ENCODE data around the gene ABTB2.
A peak's percentile ranks its signal among the peaks of the same experiment; 100 is the strongest.

ABTB2 gene

GRCh38 chr11:34341931-34342533 is 15.8 kb downstream of the ABTB2 start:
- DNase-seq (ENCODE audit: low read depth, low spot score): peak; percentile 32

GRCh38 chr11:34341096-34341495 is 16.7 kb downstream of the ABTB2 start:
- DNase-seq (ENCODE audit: low read depth, low spot score): no peak

- no peak for DNase-seq (ENCODE audit: low read depth, low spot score)
These were observed 17.2 kb downstream of the ABTB2 start for GRCh38 chr11:34340653-34341052.

- DNase-seq (ENCODE audit: low read depth, low spot score): no peak
These were observed 18.4 kb downstream of the ABTB2 start for GRCh38 chr11:34339149-34340064.

GRCh38 chr11:34337016-34337415 is 20.8 kb downstream of the ABTB2 start:
- DNase-seq (ENCODE audit: low read depth, low spot score): no peak

GRCh38 chr11:34335801-34336200 is 22.0 kb downstream of the ABTB2 start:
- no peak for DNase-seq (ENCODE audit: low read depth, low spot score)

GRCh38 chr11:34335331-34335730 is 22.5 kb downstream of the ABTB2 start:
- no peak for DNase-seq (ENCODE audit: low read depth, low spot score)

- no peak for DNase-seq (ENCODE audit: low read depth, low spot score)
These were observed 24.0 kb downstream of the ABTB2 start for GRCh38 chr11:34333787-34334186.

GRCh38 chr11:34332524-34332923 is 25.3 kb downstream of the ABTB2 start:
- no peak for DNase-seq (ENCODE audit: low read depth, low spot score)

- no peak for DNase-seq (ENCODE audit: low read depth, low spot score)
These were observed 26.1 kb downstream of the ABTB2 start for GRCh38 chr11:34331736-34332135.

GRCh38 chr11:34331329-34331728 is 26.5 kb downstream of the ABTB2 start:
- peak; percentile 26 for DNase-seq (ENCODE audit: low read depth, low spot score)

- no peak for DNase-seq (ENCODE audit: low read depth, low spot score)
These were observed 27.2 kb downstream of the ABTB2 start for GRCh38 chr11:34330653-34331052.

- DNase-seq (ENCODE audit: low read depth, low spot score): no peak
These were observed 27.9 kb downstream of the ABTB2 start for GRCh38 chr11:34329876-34330275.

GRCh38 chr11:34328632-34328910 is 29.2 kb downstream of the ABTB2 start:
- DNase-seq (ENCODE audit: low read depth, low spot score): no peak

- DNase-seq (ENCODE audit: low read depth, low spot score): no peak
These were observed 29.8 kb downstream of the ABTB2 start for GRCh38 chr11:34327804-34328631.

- no peak for DNase-seq (ENCODE audit: low read depth, low spot score)
These were observed 33.3 kb downstream of the ABTB2 start for GRCh38 chr11:34324466-34324865.

GRCh38 chr11:34323601-34324000 is 34.2 kb downstream of the ABTB2 start:
- DNase-seq (ENCODE audit: low read depth, low spot score): no peak

- DNase-seq (ENCODE audit: low read depth, low spot score): no peak
These were observed 39.4 kb downstream of the ABTB2 start for GRCh38 chr11:34318111-34319037.

- DNase-seq (ENCODE audit: low read depth, low spot score): no peak
These were observed 40.1 kb downstream of the ABTB2 start for GRCh38 chr11:34317666-34318065.

- no peak for DNase-seq (ENCODE audit: low read depth, low spot score)
These were observed 40.8 kb downstream of the ABTB2 start for GRCh38 chr11:34317036-34317360.

- no peak for DNase-seq (ENCODE audit: low read depth, low spot score)
These were observed 41.3 kb downstream of the ABTB2 start for GRCh38 chr11:34316347-34317035.

All from brain pericyte (primary cell).